ENCODE data around the gene CEP70.

- TF ChIP-seq, protein P1, sequence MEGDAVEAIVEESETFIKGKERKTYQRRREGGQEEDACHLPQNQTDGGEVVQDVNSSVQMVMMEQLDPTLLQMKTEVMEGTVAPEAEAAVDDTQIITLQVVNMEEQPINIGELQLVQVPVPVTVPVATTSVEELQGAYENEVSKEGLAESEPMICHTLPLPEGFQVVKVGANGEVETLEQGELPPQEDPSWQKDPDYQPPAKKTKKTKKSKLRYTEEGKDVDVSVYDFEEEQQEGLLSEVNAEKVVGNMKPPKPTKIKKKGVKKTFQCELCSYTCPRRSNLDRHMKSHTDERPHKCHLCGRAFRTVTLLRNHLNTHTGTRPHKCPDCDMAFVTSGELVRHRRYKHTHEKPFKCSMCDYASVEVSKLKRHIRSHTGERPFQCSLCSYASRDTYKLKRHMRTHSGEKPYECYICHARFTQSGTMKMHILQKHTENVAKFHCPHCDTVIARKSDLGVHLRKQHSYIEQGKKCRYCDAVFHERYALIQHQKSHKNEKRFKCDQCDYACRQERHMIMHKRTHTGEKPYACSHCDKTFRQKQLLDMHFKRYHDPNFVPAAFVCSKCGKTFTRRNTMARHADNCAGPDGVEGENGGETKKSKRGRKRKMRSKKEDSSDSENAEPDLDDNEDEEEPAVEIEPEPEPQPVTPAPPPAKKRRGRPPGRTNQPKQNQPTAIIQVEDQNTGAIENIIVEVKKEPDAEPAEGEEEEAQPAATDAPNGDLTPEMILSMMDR (IDR thresholded peaks at IDR 0.05) = no peak
- TF ChIP-seq POLR2AphosphoS5 (IDR thresholded peaks at IDR 0.05) = no peak
Measured at GRCh38 chr3:138455801-138456716, 138.0 kb downstream of the CEP70 start.
